NCI-H2081 treated with DMSO at 0.1 percent for 48 hours (cell line): ENCODE results near the gene PIAS1.
"Not testable (repeated sequence)": the region's sequence is repeated elsewhere in the genome, so short reads cannot be mapped to it uniquely, and the experiment has no call there.

Experiments
- DNase-seq: peaks from one replicate; lab custom pipeline; 2025; lab: John Stamatoyannopoulos, UW

PIAS1 gene

GRCh38 chr15:68184616-68185480, 130.7 kb downstream of the PIAS1 start:
- no peak for DNase-seq

- no peak for DNase-seq
Observed at GRCh38 chr15:68186671-68187397, 132.7 kb downstream of the PIAS1 start.

- DNase-seq: peak; percentile 65
Observed at GRCh38 chr15:68187559-68187958, 133.4 kb downstream of the PIAS1 start.

GRCh38 chr15:68188647-68189046, 134.5 kb downstream of the PIAS1 start:
- DNase-seq: no peak

GRCh38 chr15:68190048-68190447, 135.9 kb downstream of the PIAS1 start:
- no peak for DNase-seq

- DNase-seq: no peak
Observed at GRCh38 chr15:68191555-68191954, 137.4 kb downstream of the PIAS1 start.

- no peak for DNase-seq
Observed at GRCh38 chr15:68192117-68192516, 138.0 kb downstream of the PIAS1 start.

GRCh38 chr15:68192804-68193486, 138.8 kb downstream of the PIAS1 start:
- DNase-seq: no peak

GRCh38 chr15:68195336-68196112, 141.4 kb downstream of the PIAS1 start:
- no peak for DNase-seq

- DNase-seq: no peak
Observed at GRCh38 chr15:68196445-68197169, 142.5 kb downstream of the PIAS1 start.

GRCh38 chr15:68197170-68197492, 143.0 kb downstream of the PIAS1 start:
- no peak for DNase-seq

GRCh38 chr15:68197661-68198437, 143.7 kb downstream of the PIAS1 start:
- no peak for DNase-seq

GRCh38 chr15:68199340-68199739, 145.2 kb downstream of the PIAS1 start:
- DNase-seq: no peak

GRCh38 chr15:68200016-68200861, 146.1 kb downstream of the PIAS1 start:
- no peak for DNase-seq

GRCh38 chr15:68201153-68201878, 147.2 kb downstream of the PIAS1 start:
- no peak for DNase-seq

GRCh38 chr15:68201879-68202261, 147.8 kb downstream of the PIAS1 start:
- no peak for DNase-seq

GRCh38 chr15:68202994-68203393, 148.9 kb downstream of the PIAS1 start:
- not testable (repeated sequence) for DNase-seq

- DNase-seq: no peak
Observed at GRCh38 chr15:68203486-68203885, 149.4 kb downstream of the PIAS1 start.

GRCh38 chr15:68203956-68204355, 149.8 kb downstream of the PIAS1 start:
- no peak for DNase-seq
